Activated effector memory CD4-positive, alpha-beta T cell treated with anti-CD3 and anti-CD28 coated beads, Interleukin-2, amount 50 U/mL, for 16 hours (primary cell): ENCODE results near the gene TTLL7.
"Not testable (repeated sequence)": the region's sequence is repeated elsewhere in the genome, so short reads cannot be mapped to it uniquely, and the experiment has no call there.

Experiments
- DNase-seq: peaks from one replicate; pipeline ENCODE4 v3.0.0-alpha.2; 2020

TTLL7 gene

DNA sequence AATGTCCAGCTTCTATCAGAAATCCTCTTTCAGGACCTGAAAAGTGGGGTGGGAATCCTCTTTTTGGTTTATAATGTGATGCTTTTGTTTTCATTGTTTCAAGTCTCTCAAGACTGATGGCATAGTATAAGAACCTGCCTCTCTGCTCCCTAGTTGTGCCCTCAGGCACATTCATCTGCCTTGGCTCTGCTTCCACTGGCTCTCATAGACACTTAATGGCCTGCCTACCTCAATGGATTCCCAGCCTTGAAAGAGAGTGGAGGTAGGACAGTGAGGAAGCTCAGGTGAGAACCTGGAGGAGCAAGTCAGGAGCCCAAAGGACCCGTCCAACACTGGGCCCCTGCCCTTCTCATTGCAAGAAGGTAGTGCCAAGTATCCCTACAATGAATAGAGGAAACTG, 4.8 kb downstream of the TTLL7 start:
- DNase-seq: no peak

DNA sequence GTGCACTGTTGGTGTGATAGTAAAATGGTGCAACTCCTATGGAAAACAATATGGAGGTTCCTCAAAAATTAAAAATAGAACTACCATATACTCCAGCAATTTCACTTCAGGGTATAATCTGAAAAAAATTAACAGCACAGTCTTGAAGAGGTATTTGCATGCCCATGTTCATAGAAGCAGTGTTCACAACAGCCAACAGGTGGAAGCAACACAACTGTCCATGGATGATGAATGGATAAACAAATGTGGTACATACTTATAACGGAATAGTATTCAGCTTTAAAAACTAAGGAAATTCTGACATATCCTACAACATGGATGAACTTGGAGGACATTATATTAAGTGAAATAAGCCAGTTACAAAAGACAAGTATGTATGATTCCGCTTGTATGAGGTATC, 8.2 kb downstream of the TTLL7 start:
- DNase-seq: no peak

DNA sequence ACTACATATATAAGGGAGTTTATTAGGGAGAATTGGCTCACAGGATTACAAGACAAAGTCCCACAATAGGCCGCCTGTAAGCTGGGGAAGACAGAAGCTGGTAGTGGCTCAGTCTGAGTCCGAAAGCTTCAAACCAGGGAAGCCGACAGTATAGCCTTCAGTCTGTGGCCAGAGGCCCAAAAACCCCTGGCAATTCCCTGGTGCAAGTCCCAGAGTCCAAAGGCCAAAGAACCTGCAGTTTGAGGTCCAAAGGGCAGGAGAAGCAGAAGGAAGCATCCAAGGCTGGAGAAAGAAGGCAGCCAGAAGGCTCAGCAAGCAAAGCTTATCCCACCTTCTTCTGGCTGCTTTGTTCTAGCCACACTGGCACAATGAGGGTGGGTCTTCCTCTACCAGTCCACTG, 13.9 kb downstream of the TTLL7 start:
- no peak for DNase-seq

DNA sequence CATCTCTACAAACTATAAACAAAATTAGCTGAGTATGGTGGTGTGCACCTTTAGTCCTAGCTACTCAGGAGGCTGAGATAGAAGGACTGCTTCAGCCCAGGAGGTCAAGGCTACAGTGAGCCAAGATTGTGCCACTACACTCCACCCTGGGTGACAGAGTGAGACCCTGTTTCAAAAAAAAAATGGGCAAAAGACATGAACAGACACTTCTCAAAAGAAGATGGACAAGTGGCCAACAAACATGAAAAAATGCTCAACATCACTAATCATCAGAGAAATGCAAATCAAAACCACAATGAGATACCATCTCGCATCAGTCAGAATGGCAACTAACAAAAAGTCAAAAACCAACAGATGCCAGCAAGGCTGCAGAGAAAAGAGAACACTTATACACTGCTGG, 15.0 kb downstream of the TTLL7 start:
- not testable (repeated sequence) for DNase-seq

DNA sequence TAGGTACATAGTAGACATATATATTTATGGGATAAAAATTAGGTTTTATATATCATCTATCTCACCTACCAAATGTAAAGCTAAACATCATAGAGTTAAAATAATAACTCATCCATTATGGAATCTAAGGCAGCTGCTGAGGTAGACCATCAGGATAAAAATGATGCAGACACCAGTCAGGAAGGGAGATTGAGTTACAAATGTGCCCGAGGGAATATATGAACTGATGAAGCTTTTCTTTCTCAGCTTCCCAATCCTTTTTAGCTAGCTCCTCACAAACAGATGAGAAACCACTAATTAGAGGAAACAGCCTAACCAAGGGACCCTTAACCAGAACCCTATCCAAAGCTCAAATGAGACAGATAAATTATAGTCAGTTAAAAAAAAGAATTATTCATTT, 20.9 kb downstream of the TTLL7 start:
- no peak for DNase-seq

DNA sequence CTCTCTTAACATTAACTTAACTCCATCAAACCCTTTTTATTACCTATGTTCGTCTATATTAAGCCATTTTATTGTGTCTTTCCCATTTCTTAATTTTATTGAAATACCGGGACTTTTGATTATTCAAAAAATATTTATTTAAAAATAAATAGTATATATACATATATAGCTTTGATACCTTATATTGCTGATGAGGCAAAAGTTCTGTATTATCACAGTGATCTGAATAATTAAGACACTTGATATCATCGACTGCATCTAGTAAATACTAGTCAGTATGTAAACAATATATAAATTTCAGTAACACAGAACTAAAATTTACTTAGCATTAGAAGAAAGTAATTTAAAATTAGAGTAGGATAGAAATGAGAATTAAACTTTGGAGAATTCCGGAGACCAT, 22.0 kb downstream of the TTLL7 start:
- no peak for DNase-seq

DNA sequence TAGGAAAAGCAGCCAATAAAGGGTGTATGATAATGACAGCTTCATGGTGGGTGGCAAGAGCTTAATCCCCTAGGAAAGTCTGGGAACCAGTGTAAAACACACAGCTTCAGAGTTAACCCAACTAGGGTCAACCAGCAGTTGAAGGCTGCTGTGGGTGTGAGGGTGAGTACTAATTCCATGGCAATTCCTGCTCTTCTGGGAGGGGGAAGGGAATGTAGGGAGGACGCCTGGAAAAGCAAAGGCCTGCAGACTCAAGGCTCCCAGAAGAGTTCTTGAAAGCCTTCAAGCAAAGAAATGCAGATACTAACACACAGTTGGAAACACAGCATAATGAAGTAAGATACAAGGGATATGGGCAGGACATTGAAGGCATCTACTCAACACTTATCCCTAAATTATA, 28.1 kb downstream of the TTLL7 start:
- DNase-seq: no peak

DNA sequence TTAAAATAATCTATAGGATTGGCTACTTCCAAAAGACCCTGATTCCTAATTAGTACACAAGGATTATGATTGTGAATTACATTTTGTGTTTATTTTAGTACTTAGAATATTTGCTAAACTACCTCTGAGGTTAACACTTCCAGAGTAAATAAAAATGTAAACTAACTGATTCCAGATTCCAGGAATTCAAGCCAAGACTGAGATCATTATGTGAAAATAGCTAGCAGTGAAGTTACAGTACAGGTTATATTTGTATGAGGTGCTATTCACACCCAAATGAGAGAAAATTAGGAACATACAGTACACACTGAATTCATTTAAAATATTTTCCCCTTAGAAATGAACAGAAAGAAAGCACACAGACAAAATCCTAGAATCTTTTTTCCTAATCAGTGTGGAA, 28.8 kb downstream of the TTLL7 start:
- no peak for DNase-seq

DNA sequence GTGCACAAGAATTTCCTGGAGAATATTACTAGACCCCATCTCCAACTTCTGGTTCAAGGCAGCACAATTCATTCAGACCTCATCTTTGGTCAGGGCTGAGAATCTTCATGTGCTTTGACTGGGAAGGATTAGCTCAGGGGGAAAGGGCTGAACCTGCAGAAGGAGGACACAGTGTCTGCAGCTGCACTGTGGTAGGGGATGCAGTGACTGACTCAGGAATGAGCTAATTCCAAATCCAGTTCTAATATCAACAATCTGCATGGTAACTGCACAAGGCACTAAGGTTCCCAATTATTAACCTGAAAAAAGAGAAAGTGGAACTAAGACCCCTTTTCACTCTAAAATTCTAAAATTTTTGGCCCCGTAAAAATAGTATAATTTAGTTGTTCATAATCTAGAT, 31.6 kb downstream of the TTLL7 start:
- no peak for DNase-seq

DNA sequence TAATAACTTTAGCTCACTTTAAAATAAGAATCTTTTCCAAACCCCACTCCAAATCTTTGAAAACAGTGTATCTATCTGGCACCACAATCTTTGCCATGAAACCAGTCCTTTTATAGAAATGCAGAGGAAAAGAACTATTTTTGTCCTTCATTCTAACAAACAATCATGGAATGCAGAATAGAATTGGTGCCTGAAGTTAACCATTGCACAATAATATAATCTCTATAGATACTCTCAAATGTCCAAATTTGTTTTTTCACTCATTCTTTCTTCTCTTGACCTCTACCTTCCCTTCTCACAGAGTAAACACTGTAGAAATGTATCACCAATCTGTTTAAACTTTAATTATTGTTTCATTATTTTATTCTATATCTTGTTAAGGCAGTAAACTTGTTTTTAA, 34.8 kb downstream of the TTLL7 start:
- DNase-seq: no peak

DNA sequence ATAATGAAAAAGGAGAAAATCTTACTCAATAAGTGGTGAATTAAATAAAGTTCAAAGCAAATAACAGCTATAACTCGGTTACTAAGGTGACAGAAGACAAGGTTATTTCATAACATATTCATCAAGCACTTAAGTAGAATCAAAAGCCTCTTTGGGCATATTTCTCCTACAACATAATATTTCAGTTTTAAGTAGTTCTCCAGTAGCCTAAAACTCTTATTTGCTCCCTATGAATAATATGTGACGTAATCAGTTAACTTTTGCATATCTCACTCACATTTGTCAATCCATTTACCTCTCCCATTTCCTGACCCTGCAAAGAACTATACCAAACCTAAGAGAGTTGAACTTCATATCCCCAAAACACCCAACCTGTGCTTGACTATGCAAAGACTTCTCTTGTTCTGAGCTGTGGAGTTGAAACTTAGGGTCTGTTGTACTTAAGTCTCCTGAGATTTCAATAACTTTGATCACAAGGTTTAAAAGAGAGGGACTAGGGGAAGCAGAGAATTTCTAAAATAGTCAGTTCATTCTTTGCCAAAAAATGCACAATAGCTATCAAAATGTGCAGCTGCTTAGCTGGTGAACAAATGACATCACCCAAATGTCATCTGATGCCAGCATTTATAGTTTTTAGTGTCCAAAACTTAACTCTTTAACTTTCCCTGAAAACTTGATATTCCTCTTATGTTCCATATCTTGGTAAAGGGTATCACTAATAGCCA, 37.2 kb downstream of the TTLL7 start:
- no peak for DNase-seq

DNA sequence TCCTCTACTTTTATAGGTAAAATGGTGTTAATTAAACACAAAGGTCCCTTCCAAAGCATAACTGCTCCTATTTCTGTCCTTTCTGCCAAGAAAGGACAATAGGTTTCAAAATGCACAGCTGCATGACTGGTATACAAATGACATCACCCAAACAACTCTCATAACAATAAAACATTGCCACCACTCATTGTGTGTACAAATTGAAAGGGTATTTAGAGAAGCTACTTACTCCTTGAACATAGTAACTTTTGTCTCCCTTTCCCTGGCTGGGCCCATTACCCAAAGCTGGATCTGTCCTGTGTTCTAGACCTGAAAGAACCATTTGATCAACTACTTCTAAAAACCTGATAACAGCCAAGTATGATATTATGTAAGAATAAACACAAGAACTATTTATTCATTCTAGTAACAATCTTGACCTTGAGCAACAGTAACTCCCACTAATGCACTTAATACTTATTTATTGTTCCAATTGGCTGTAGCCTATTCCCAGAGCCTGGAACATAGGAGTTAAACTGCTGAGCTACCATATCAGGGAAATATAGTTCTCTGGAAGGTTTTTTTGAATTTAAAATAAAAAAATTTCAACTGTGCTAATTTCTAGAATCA, 38.2 kb downstream of the TTLL7 start:
- DNase-seq: no peak

DNA sequence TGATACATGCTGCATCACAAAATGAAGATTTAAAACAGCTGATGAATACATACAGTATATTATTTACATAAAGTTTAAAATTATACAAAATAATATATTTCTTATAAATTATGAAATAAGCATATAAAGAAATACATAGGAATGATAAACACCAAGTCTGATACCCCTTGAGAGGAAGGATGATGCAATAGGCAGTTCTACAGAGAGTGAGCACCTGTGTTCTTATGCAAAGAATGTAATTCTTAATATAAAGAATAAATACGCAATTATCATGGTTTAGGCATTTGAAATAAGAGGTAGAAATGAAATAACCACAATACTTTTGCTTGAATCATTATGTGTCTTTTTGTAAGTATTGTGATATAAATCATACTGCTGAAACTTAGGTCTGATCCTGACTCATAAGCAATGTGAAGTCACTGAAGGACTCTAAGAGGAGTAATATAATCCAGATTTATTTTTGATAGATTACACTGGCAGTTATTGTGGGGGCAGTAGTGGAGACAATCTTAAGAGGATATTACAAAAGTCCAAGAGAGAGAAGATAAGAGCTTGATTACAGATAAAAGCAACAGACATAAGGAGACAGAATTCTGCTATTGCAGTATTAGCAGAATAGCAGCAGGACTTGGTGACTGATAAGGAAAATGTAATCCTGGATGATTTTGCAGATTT, 39.0 kb downstream of the TTLL7 start:
- DNase-seq: no peak

DNA sequence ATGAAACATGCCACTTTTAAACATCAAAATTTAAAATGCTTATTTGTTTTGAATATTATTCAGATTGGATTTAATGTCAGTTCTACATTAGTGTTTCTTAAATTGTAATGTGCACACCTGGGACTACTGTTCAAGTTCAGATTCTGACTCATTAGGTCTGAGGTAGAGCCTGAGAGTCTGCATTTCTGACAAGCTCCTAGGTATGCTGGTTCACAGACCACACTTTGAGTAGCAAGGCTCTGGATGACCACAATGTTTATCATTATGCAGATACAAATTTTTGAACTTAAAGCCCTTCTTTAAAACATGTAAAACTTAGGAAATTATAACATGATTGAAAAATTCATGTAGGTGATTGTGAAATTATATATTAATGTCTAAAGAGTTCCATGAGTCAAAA, 40.2 kb downstream of the TTLL7 start:
- DNase-seq: no peak

DNA sequence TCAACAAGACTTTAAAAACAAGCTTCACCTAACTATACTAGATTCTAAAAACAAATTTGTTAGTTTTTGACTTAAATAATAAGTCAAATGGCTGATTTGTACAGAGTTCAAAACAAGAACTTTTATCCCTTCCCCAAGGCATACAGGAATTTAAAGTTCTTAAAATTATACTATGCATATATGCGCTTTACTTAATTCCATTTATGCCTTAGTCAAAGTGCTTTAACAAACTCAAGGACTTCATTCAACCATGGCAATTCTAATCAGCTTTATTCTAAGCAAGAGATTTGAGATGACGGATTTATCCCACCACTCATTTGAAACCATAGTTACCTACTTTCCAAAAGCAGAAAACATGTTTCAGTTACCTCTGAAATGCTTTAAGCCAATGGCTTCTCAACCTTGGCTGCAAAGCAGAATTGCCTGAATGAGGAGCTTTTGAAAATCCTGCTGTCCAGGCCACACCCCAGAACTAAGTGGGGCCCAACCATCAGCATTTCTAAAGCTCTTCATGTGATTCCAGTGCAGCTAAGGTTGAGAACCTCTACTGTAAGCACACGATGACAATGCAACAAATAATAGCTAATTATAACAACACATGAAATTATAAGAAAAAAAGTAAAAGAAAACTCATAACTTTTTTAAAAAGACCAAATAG, 44.6 kb downstream of the TTLL7 start:
- no peak for DNase-seq

DNA sequence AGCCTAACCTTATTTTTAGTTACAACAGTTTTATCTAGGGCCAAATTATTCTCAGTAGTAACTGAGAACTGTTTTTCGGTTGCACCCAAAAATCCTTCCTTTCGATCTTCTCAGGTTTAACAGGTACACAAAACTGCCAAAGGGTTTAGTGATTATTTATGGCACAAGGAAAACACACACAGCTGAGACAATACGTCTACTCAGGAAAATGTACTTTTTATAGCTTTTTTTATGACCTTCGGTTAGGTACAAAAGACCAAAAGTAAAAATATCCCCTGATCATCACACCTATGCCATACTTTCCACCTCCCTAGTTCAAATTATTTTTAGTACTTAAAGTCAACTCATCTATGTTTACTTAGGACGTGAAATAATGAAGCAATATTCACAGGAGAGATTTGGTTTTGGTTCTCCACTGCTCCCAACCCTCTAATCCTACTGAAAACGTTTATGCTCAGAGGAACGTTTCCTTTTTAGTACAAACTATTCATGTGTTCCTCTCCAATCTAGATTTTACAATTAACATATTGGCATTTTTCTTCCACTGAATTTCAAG, 48.7 kb downstream of the TTLL7 start:
- DNase-seq: no peak

DNA sequence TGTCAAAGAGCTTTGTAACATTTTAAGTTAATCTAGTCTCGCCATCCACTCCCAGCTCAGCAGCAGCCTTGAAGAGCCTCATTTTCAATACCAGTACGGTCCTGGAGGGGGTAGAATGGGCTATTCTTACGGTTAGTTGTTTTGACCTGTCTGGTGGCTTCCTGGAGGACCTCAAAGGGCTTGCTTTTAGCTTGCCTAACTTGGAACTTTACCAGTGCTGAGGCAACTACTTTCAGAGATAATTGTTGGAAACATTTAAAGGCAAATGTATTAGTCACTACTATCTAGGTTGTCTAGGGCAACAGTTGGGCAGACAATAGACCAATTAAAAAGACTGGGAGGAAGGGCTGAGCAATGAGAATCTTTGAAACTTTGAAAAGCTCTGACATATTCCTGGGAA, 56.0 kb downstream of the TTLL7 start:
- DNase-seq: no peak

DNA sequence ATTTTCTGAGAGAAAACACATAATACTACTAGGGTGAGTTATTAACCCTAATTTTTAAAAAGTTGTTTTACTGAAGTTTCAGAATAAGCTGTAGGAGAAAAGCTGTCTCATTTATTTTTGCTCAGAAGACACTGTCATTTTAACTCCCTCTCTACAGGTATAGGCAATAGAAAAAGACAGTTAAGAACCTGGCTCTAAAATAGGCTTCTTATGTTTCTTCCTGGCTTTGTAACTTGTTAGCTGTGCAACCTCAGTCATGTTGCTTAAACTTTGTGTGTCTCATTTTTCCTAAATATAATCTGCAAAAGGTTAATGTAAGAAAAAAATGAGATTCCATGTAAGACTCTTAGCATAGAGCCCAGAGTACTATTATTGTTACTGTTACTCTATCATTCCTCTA, 64.4 kb downstream of the TTLL7 start:
- no peak for DNase-seq

DNA sequence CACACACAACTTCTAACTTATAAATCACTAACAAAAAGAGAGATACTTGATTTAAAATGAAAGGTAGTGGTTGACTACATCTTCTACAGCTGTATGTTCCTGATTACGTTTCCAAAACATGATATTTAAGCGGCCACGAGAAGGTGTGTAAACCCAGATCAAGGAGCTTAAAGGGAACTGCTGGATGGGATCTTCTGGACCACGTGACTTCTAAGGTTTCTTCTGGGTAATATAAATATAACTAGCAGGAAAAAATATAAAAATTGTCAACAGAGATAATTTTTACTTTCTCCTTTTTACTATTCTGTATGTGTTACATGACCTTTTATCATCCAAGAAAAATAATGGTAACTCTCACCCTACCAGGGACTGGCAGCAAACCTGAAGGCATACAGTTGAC, 66.2 kb downstream of the TTLL7 start:
- no peak for DNase-seq

DNA sequence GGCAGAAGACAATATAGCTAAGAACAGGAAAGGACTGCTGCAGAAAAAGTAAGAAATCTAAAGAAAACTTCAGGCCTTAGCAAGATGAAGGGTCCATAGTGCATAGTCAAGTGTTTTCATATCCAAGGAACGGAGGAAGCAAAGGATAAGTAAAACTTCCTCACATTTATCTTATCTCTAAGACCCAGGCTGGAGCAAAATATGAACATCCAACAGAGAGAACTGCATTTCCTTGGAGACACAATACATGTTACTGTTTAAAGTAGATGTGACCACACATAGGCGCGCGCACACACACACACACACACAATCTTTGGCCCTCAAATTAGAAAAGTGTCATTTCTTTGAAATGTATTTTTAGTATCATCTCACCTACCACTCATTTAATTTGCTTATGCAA, 66.7 kb downstream of the TTLL7 start:
- no peak for DNase-seq

DNA sequence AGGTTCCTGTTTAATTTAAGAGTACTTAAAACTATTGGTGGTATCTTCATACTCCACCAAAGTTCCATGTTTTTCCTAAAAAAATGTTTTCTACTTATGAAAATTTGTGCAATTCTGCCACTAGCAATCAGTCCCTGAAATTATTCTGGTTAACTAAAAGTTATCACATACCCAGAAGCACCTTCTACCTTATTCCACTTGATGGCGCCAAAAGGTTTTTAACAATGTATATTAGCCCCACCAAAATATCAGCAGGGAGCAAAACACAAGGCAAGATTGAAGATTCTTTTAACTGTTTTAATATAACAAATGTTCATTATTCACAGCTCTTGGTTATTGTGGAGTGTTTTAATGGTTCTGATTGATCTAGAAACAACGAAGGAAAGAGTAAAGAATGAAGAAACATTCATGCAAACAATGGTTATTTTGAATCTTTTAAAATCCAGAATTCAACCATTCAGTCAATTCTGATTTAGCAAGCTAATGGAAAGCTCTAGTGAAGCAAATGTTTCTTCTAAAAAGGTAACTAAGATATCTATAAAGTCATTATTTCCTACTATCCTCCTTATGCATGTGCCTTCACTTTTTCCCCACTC, 67.2 kb downstream of the TTLL7 start:
- DNase-seq: no peak

DNA sequence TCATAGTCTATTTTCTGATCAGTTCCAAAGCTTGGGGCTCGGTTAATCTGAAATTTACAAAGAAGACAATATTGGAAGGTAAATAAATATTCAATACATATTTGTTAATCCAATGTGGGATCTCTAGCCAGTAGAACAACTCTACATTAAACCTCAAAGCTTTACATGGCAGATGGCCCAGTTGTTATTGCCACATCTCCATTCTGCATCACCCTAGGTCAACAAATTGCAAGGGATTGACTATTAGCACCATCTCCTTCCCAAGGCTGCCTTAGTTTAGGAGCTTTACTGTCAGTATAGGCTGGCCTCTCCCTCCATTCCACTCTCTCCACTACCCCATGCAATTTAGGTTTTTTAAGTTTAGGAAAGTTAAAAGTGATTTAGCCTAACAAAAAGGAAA, 69.7 kb downstream of the TTLL7 start:
- DNase-seq: no peak

DNA sequence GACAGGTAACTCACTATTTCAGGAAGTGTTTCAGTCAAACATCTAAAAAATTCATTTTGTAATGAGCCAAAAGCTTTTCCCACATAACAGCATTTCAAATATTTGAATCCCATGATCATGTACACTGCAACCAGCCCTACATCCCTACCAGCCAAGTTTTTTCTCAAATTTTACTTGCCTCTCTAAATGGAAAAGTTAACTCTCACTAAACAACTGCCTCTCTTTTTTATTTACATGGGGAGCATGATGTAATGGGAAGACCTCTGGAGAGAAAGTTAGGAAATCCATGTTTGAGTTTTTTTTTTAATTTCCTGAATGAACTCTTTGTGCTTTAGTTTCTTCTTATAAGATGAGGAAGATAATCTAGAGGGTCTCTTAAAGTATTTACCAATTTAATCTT, 70.5 kb downstream of the TTLL7 start:
- DNase-seq: no peak
